Osteoblast (primary cell): ENCODE data around the gene NKAIN2. TPM values are rescaled to one million over a fixed set of nuclear protein-coding genes. Genes with fewer than 3 reads are reported as not detected.

Experiments
- DNase-seq: peaks from one replicate; pipeline ENCODE4 v3.0.0; 2011; ENCODE audit warnings: low spot score, mixed read lengths; ENCODE audit not compliant: insufficient read length; ENCODE audit errors: missing footprints
- H2AFZ ChIP-seq: 2 replicates; pipeline ENCODE4 v1.6.0; 2011; ENCODE audit warnings: mild to moderate bottlenecking, low read length
- H3K27ac ChIP-seq: 2 replicates; pipeline ENCODE4 v1.5.1; 2011; ENCODE audit warnings: mild to moderate bottlenecking, low read depth, low read length, moderate library complexity
- H3K27me3 ChIP-seq: 2 replicates; pipeline ENCODE4 v1.6.0; 2012; ENCODE audit warnings: mild to moderate bottlenecking, control low read depth, inconsistent platforms, low read length, moderate library complexity; ENCODE audit not compliant: insufficient read depth
- H3K36me3 ChIP-seq: 2 replicates; pipeline ENCODE4 v1.5.1; 2011; ENCODE audit warnings: mild to moderate bottlenecking, low read length, control low read depth, moderate library complexity; ENCODE audit not compliant: insufficient read depth
- H3K4me1 ChIP-seq: 2 replicates; pipeline ENCODE4 v1.5.1; 2011; ENCODE audit warnings: mild to moderate bottlenecking, low read length, control low read depth, moderate library complexity; ENCODE audit not compliant: insufficient read depth
- H3K4me2 ChIP-seq: 2 replicates; pipeline ENCODE4 v1.6.0; 2011; ENCODE audit warnings: mild to moderate bottlenecking, low read length; ENCODE audit not compliant: insufficient read depth
- H3K4me3 ChIP-seq: fragments of 200-600 bp; sonication (generic); 3 replicates; pipeline ENCODE4 v1.5.1; 2012; ENCODE audit warnings: mild to moderate bottlenecking, low read length, inconsistent platforms; ENCODE audit not compliant: insufficient read depth
- H3K79me2 ChIP-seq: 2 replicates; pipeline ENCODE4 v1.6.0; 2012; ENCODE audit warnings: mild to moderate bottlenecking, low read length, control low read depth, inconsistent platforms; ENCODE audit not compliant: insufficient read depth
- H3K9me3 ChIP-seq: 2 replicates; pipeline ENCODE4 v1.5.1; 2011; ENCODE audit warnings: low read depth, low read length, control low read depth
- H4K20me1 ChIP-seq: 2 replicates; pipeline ENCODE4 v1.6.0; 2012; ENCODE audit warnings: mild to moderate bottlenecking, low read length, control low read depth; ENCODE audit not compliant: insufficient read depth
- CTCF ChIP-seq: IDR thresholded peaks from 2 replicates; pipeline ENCODE4 v1.5.1; 2011; ENCODE audit warnings: mild to moderate bottlenecking, low read depth, low read length, moderate library complexity; ENCODE audit errors: extremely low read depth
- total RNA-seq: library from RNA; depleted of rRNA; stranded (reverse); fragments of >200 nt; gene quantifications from 2 replicates; pipeline ENCODE4 v1.2.3, GENCODE V29; 2012

Gene NKAIN2
- total RNA-seq, 1 donor: under 0.01 TPM

- H2AFZ ChIP-seq: no peak overlapping the region
- no peaks in the 10 kb centered on the region for H4K20me1 ChIP-seq
- no peaks in the 10 kb centered on the region for H3K9me3 ChIP-seq
- H3K27ac ChIP-seq: no peak overlapping the region
- H3K27me3 ChIP-seq: no peaks in the 10 kb centered on the region
- H3K4me1 ChIP-seq: no peaks in the 10 kb centered on the region
- no peak overlapping the region for H3K4me2 ChIP-seq
- DNase-seq: no peak
- H3K4me3 ChIP-seq: no peak overlapping the region
- TF ChIP-seq CTCF: no peak
- H3K36me3 ChIP-seq: no peaks in the 10 kb centered on the region
- H3K79me2 ChIP-seq: no peaks in the 10 kb centered on the region
These were observed 225.9 kb downstream of the NKAIN2 start for GRCh38 chr6:124029567-124029966.

GRCh38 chr6:124033501-124033900 is 229.8 kb downstream of the NKAIN2 start:
- Histone ChIP-seq H4K20me1 (no peaks in the 10 kb centered on the region), H3K79me2 (no peaks in the 10 kb centered on the region), H3K4me3 (no peak overlapping the region), H3K4me2 (no peak overlapping the region), H3K27me3 (no peaks in the 10 kb centered on the region), H3K4me1 (no peaks in the 10 kb centered on the region), H3K9me3 (no peaks in the 10 kb centered on the region), H3K36me3 (no peaks in the 10 kb centered on the region), H2AFZ (no peak overlapping the region), H3K27ac (no peak overlapping the region)
- no peak for TF ChIP-seq CTCF
- no peak for DNase-seq

GRCh38 chr6:124036384-124036783 is 232.7 kb downstream of the NKAIN2 start:
- Histone ChIP-seq H3K27ac (no peak overlapping the region), H2AFZ (no peak overlapping the region), H3K4me3 (no peak overlapping the region), H3K36me3 (no peaks in the 10 kb centered on the region), H3K9me3 (no peaks in the 10 kb centered on the region), H4K20me1 (no peaks in the 10 kb centered on the region), H3K4me1 (no peaks in the 10 kb centered on the region), H3K79me2 (no peaks in the 10 kb centered on the region), H3K27me3 (no peaks in the 10 kb centered on the region), H3K4me2 (no peak overlapping the region)
- TF ChIP-seq CTCF: no peak
- DNase-seq: no peak

- Histone ChIP-seq H3K27me3 (no peaks in the 10 kb centered on the region), H3K4me1 (no peaks in the 10 kb centered on the region), H3K79me2 (no peaks in the 10 kb centered on the region), H3K4me2 (no peak overlapping the region), H3K27ac (no peak overlapping the region), H2AFZ (no peak overlapping the region), H3K9me3 (no peaks in the 10 kb centered on the region), H3K36me3 (no peaks in the 10 kb centered on the region), H4K20me1 (no peaks in the 10 kb centered on the region), H3K4me3 (no peak overlapping the region)
- DNase-seq: no peak
- no peak for TF ChIP-seq CTCF
These were observed 237.0 kb downstream of the NKAIN2 start for GRCh38 chr6:124040655-124041054.
